Neural crest cell (in vitro differentiated cells): ENCODE measurements around the gene PRDM16. TPM values are rescaled to one million over a fixed set of nuclear protein-coding genes. Genes with fewer than 3 reads are reported as not detected.
A peak's percentile ranks its signal among the peaks of the same experiment; 100 is the strongest.

ENCODE experiments used
- DNase-seq: peaks from one replicate; pipeline ENCODE4 v3.0.0; 2021; ENCODE audit warnings: low read depth, mixed read lengths, low spot score
- H3K27ac Mint-ChIP-seq: one replicate; pipeline ENCODE4 v1.8.0; 2021; ENCODE audit warnings: mild to moderate bottlenecking, mixed read lengths; ENCODE audit not compliant: unreplicated experiment
- H3K27me3 Mint-ChIP-seq: 2 replicates; pipeline ENCODE4 v1.8.0; 2021; ENCODE audit warnings: low read depth, mild to moderate bottlenecking, mixed read lengths
- H3K36me3 Mint-ChIP-seq: 2 replicates; pipeline ENCODE4 v1.8.0; 2021; ENCODE audit warnings: low read depth, mild to moderate bottlenecking, mixed read lengths
- H3K4me1 Mint-ChIP-seq: 2 replicates; pipeline ENCODE4 v1.8.0; 2021; ENCODE audit warnings: mixed read lengths
- H3K4me3 Mint-ChIP-seq: one replicate; pipeline ENCODE4 v1.8.0; 2021; ENCODE audit warnings: mild to moderate bottlenecking, mixed read lengths
- H3K9me3 Mint-ChIP-seq: 2 replicates; pipeline ENCODE4 v1.8.0; 2021; ENCODE audit warnings: mixed read lengths
- CTCF ChIP-seq: fragments of 200-600 bp; sonication (generic); conservative IDR thresholded peaks from 2 replicates; pipeline ENCODE4 v1.5.0; 2021; ENCODE audit warnings: antibody characterized with exemption, mild to moderate bottlenecking
- total RNA-seq: library from RNA; stranded (reverse); gene quantifications from 2 replicates; pipeline ENCODE4 v1.2.1, GENCODE V29; 2021

PRDM16 gene
- total RNA-seq, 1 donor from 2014 or later = 11.7 TPM

GRCh38 chr1:3427711-3428704 is 359.0 kb downstream of the PRDM16 start:
- DNase-seq = no peak
- Mint-ChIP-seq H3K36me3 (no peaks in the 10 kb centered on the region), H3K27ac (no peak overlapping the region), H3K9me3 (no peaks in the 10 kb centered on the region), H3K27me3 (peaks cover 4% of the 10 kb centered on the region), H3K4me3 (no peak overlapping the region), H3K4me1 (peaks cover 18% of the 10 kb centered on the region)
- TF ChIP-seq CTCF = no peak

GRCh38 chr1:3428899-3429298 is 359.9 kb downstream of the PRDM16 start:
- peak overlapping the region; percentile 50 for H3K27ac Mint-ChIP-seq
- no peak for TF ChIP-seq CTCF
- H3K4me3 Mint-ChIP-seq = no peak overlapping the region
- no peak for DNase-seq
- H3K4me1 Mint-ChIP-seq = peaks cover 18% of the 10 kb centered on the region
- peaks cover 4% of the 10 kb centered on the region for H3K27me3 Mint-ChIP-seq
- no peaks in the 10 kb centered on the region for H3K36me3 Mint-ChIP-seq
- no peaks in the 10 kb centered on the region for H3K9me3 Mint-ChIP-seq

GRCh38 chr1:3429320-3429719 is 360.3 kb downstream of the PRDM16 start:
- H3K4me3 Mint-ChIP-seq = no peak overlapping the region
- no peak for TF ChIP-seq CTCF

GRCh38 chr1:3429766-3430165 is 360.8 kb downstream of the PRDM16 start:
- Mint-ChIP-seq H3K27ac (no peak overlapping the region), H3K4me3 (no peak overlapping the region), H3K36me3 (no peaks in the 10 kb centered on the region), H3K9me3 (no peaks in the 10 kb centered on the region), H3K27me3 (no peaks in the 10 kb centered on the region), H3K4me1 (peaks cover 13% of the 10 kb centered on the region)
- no peak for TF ChIP-seq CTCF
- no peak for DNase-seq

More at GRCh38 chr1:3429320-3429719, 360.3 kb downstream of the PRDM16 start:
- no peaks in the 10 kb centered on the region for H3K9me3 Mint-ChIP-seq
- peaks cover 14% of the 10 kb centered on the region for H3K4me1 Mint-ChIP-seq
- H3K36me3 Mint-ChIP-seq = no peaks in the 10 kb centered on the region
- H3K27me3 Mint-ChIP-seq = peaks cover under 1% of the 10 kb centered on the region
- no peak for DNase-seq
- no peak overlapping the region for H3K27ac Mint-ChIP-seq

GRCh38 chr1:3430406-3430805 is 361.4 kb downstream of the PRDM16 start:
- Mint-ChIP-seq H3K27ac (no peak overlapping the region), H3K4me1 (peaks cover 13% of the 10 kb centered on the region), H3K27me3 (no peaks in the 10 kb centered on the region), H3K4me3 (no peak overlapping the region), H3K9me3 (no peaks in the 10 kb centered on the region), H3K36me3 (no peaks in the 10 kb centered on the region)
- no peak for TF ChIP-seq CTCF
- DNase-seq = no peak
